ENCODE results near the gene CASP10. TPM values are rescaled to one million over a fixed set of nuclear protein-coding genes. Genes with fewer than 3 reads are reported as not detected.

CASP10 gene
- total RNA-seq, 1 experiment from 2014 or later = 2.8 TPM

DNA sequence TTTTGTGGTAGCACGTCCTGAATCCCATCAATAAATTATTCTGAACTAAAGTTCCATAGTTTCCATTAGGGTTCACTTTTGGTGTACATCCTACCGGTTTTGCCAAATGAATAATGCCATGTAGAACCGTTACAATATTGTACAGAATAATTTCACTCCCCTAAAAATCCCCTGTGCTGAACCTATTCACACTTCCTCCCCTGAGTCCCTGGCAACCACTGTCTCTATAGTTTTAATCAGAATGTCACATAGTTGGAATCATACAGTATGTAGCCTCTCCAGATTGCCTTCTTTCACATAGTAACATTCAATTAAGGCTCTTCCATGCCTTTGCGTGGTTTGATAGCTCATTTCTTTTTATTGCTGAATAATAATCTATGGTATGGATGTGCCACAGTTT, 67.8 kb downstream of the CASP10 start:
- TF ChIP-seq NFATC4 (CRISPR knock-in tag; IDR thresholded peaks at IDR 0.05) = no peak
- H3K9me3 Mint-ChIP-seq = peaks cover 20% of the 10 kb centered on the region
- CTCF ChIA-PET = no interaction called here
- H3K27ac Mint-ChIP-seq = no peak overlapping the region
- H3K36me3 Mint-ChIP-seq = peaks cover 7% of the 10 kb centered on the region
- POLR2A ChIA-PET = no interaction called here
- peaks cover 10% of the 10 kb centered on the region for H3K4me1 Mint-ChIP-seq
- ATAC-seq = no peak
- no peaks in the 10 kb centered on the region for H3K27me3 Mint-ChIP-seq (ENCODE audit: low read depth)
- no peak for DNase-seq (ENCODE audit: low spot score)
- no peak overlapping the region for H3K4me3 Mint-ChIP-seq

- no peak for TF ChIP-seq CDX4 (CRISPR knock-in tag; IDR thresholded peaks at IDR 0.05; ENCODE audit: borderline replicate concordance)
- TF ChIP-seq NFYB (CRISPR knock-in tag; conservative IDR thresholded peaks at IDR 0.05; ENCODE audit: low read depth) = no peak
- no peak for TF ChIP-seq ZNF138 (CRISPR knock-in tag; conservative IDR thresholded peaks at IDR 0.05)
- no peak for TF ChIP-seq NFE2L1 (CRISPR knock-in tag; IDR thresholded peaks at IDR 0.05)
- TF ChIP-seq, protein P1, sequence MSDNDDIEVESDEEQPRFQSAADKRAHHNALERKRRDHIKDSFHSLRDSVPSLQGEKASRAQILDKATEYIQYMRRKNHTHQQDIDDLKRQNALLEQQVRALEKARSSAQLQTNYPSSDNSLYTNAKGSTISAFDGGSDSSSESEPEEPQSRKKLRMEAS (CRISPR knock-in tag; IDR thresholded peaks at IDR 0.05) = no peak
- TF ChIP-seq JUN (CRISPR knock-in tag; IDR thresholded peaks at IDR 0.05) = no peak
- TF ChIP-seq TEAD1 (CRISPR knock-in tag; IDR thresholded peaks at IDR 0.05) = no peak
- no peak for TF ChIP-seq ZBTB43 (CRISPR knock-in tag; IDR thresholded peaks at IDR 0.05)
- TF ChIP-seq, protein P2, sequence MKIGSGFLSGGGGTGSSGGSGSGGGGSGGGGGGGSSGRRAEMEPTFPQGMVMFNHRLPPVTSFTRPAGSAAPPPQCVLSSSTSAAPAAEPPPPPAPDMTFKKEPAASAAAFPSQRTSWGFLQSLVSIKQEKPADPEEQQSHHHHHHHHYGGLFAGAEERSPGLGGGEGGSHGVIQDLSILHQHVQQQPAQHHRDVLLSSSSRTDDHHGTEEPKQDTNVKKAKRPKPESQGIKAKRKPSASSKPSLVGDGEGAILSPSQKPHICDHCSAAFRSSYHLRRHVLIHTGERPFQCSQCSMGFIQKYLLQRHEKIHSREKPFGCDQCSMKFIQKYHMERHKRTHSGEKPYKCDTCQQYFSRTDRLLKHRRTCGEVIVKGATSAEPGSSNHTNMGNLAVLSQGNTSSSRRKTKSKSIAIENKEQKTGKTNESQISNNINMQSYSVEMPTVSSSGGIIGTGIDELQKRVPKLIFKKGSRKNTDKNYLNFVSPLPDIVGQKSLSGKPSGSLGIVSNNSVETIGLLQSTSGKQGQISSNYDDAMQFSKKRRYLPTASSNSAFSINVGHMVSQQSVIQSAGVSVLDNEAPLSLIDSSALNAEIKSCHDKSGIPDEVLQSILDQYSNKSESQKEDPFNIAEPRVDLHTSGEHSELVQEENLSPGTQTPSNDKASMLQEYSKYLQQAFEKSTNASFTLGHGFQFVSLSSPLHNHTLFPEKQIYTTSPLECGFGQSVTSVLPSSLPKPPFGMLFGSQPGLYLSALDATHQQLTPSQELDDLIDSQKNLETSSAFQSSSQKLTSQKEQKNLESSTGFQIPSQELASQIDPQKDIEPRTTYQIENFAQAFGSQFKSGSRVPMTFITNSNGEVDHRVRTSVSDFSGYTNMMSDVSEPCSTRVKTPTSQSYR (CRISPR knock-in tag; IDR thresholded peaks at IDR 0.05) = no peak
- TF ChIP-seq FOXP1 (CRISPR knock-in tag; IDR thresholded peaks at IDR 0.05; ENCODE audit: borderline replicate concordance) = no peak
- TF ChIP-seq, protein P3, sequence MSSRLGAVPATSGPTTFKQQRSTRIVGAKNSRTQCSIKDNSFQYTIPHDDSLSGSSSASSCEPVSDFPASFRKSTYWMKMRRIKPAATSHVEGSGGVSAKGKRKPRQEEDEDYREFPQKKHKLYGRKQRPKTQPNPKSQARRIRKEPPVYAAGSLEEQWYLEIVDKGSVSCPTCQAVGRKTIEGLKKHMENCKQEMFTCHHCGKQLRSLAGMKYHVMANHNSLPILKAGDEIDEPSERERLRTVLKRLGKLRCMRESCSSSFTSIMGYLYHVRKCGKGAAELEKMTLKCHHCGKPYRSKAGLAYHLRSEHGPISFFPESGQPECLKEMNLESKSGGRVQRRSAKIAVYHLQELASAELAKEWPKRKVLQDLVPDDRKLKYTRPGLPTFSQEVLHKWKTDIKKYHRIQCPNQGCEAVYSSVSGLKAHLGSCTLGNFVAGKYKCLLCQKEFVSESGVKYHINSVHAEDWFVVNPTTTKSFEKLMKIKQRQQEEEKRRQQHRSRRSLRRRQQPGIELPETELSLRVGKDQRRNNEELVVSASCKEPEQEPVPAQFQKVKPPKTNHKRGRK (CRISPR knock-in tag; IDR thresholded peaks at IDR 0.05; ENCODE audit: borderline replicate concordance) = no peak
- ChIA-PET POLR2A (interaction anchor here (0.5 kb wide), 1 partner anchor 751 kb away, joined by 3 read pairs; no protein-coding TSS in a partner anchor), CTCF (interaction anchor here (0.6 to 2.1 kb wide), 4 partner anchors 22 to 197 kb away, joined by 3 to 15 read pairs (median 4); partner anchors contain the start of genes STRADB and TRAK2)
- no peak overlapping the region for H3K4me3 Mint-ChIP-seq
- DNase-seq (ENCODE audit: low spot score) (peak; percentile 50), ATAC-seq (peak; percentile 92)
- no peaks in the 10 kb centered on the region for H3K27me3 Mint-ChIP-seq (ENCODE audit: low read depth)
- peaks cover 18% of the 10 kb centered on the region for H3K9me3 Mint-ChIP-seq
- peak overlapping the region; percentile 47; the same call in 1 of the 2 replicates for H3K27ac Mint-ChIP-seq
- H3K4me1 Mint-ChIP-seq = peaks cover 27% of the 10 kb centered on the region
- H3K36me3 Mint-ChIP-seq = peaks cover 7% of the 10 kb centered on the region
Observed at GRCh38 chr2:201254081-201254730, 71.3 kb downstream of the CASP10 start.

GRCh38 chr2:201255408-201256033, 72.6 kb downstream of the CASP10 start:
- ATAC-seq (no peak), DNase-seq (ENCODE audit: low spot score) (no peak)
- Mint-ChIP-seq H3K36me3 (no peaks in the 10 kb centered on the region; the same call in 1 of the 2 replicates), H3K27ac (no peak overlapping the region), H3K4me3 (no peak overlapping the region), H3K27me3 (ENCODE audit: low read depth) (no peaks in the 10 kb centered on the region), H3K9me3 (peaks cover 6% of the 10 kb centered on the region), H3K4me1 (peaks cover 32% of the 10 kb centered on the region)
- CTCF ChIA-PET = interaction anchor here (1.1 kb wide), 1 partner anchor 21 kb away, joined by 3 read pairs; no protein-coding TSS in a partner anchor
- POLR2A ChIA-PET = no interaction called here
- no peak for TF ChIP-seq OVOL2 (CRISPR knock-in tag; IDR thresholded peaks at IDR 0.05; ENCODE audit: borderline replicate concordance)
- TF ChIP-seq TP53 (CRISPR knock-in tag; IDR thresholded peaks at IDR 0.05) = no peak
- no peak for TF ChIP-seq FOXP1 (CRISPR knock-in tag; IDR thresholded peaks at IDR 0.05; ENCODE audit: borderline replicate concordance)
- TF ChIP-seq SMAD4 (CRISPR knock-in tag; IDR thresholded peaks at IDR 0.05) = no peak
- TF ChIP-seq RORB (CRISPR knock-in tag; IDR thresholded peaks at IDR 0.05) = no peak
- TF ChIP-seq, protein P4, sequence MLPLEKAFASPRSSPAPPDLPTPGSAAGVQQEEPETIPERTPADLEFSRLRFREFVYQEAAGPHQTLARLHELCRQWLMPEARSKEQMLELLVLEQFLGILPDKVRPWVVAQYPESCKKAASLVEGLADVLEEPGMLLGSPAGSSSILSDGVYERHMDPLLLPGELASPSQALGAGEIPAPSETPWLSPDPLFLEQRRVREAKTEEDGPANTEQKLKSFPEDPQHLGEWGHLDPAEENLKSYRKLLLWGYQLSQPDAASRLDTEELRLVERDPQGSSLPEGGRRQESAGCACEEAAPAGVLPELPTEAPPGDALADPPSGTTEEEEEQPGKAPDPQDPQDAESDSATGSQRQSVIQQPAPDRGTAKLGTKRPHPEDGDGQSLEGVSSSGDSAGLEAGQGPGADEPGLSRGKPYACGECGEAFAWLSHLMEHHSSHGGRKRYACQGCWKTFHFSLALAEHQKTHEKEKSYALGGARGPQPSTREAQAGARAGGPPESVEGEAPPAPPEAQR (CRISPR knock-in tag; IDR thresholded peaks at IDR 0.05) = no peak
- no peak for TF ChIP-seq ERG (CRISPR knock-in tag; IDR thresholded peaks at IDR 0.05)
- no peak for TF ChIP-seq RELA (CRISPR knock-in tag; IDR thresholded peaks at IDR 0.05; ENCODE audit: borderline replicate concordance)
- TF ChIP-seq, protein P1 (CRISPR knock-in tag; IDR thresholded peaks at IDR 0.05) = no peak
- no peak for TF ChIP-seq FOXK1 (CRISPR knock-in tag; IDR thresholded peaks at IDR 0.05)
- no peak for TF ChIP-seq PRRX2 (CRISPR knock-in tag; IDR thresholded peaks at IDR 0.05)

All from WTC11 (cell line).